KG1 (cell line): Measurements from ENCODE around the gene EIF4G3.
"Not testable (repeated sequence)": the region's sequence is repeated elsewhere in the genome, so short reads cannot be mapped to it uniquely, and the experiment has no call there.

Experiments
- DNase-seq: peaks from one replicate; lab custom pipeline; 2025; lab: John Stamatoyannopoulos, UW

Gene EIF4G3

DNA sequence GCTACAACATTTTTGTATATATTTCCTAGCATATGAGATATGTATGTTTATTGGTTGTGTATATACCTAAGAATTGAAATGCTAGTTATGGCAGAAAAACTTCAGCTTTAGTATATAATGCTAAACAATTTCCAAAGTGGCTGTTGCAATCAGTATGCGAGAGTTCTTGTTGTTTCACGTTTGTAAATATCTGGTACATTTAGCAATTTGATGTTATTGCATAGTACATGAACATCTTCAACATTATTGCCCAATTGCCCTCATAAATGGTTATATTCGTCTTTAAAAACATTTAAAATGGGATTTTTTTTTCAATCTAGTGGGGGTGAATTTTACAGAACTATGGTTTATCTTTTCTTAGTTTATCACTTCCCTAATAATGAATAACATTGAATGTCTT is 303.4 kb downstream of the EIF4G3 start:
- DNase-seq = no peak

- no peak for DNase-seq
These were observed 305.3 kb downstream of the EIF4G3 start for GRCh38 chr1:20871419-20871818.

DNA sequence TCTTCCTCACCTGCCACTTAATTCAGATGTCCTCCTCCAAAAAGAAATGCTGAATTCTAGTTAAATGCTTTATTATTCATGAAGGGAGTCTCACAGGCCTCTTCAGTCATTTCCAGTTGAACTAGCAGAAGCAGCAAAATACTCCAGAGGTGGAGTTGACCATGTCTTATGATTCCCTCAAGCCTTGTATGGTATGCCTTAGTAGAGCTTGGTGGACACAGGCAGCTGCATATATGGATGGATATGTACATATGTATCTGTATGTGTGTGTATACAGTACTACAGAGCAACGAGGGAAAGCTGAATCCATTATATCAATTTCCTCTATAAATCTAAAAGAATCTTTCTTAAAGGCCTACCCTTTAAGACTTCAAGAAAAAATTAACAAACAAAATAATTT is 306.0 kb downstream of the EIF4G3 start:
- no peak for DNase-seq

DNA sequence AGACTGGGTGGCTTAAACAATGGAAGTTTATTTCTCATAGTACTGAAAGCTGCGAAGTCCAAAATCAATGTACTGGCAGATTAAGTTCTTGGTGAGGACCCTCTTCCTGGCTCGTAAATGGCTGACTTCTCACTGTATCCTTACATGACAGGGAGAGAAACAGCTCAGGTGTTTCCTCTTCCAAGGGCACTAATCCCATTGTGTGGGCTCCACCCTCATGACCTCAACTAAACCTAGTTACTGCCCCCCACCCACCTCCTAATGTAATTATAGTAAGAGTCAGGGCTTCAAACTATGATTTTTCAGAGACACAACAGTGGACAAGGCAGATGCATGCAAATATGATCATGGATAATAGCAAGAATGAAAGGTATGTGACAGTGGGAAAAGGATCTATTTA is 308.4 kb downstream of the EIF4G3 start:
- no peak for DNase-seq

DNA sequence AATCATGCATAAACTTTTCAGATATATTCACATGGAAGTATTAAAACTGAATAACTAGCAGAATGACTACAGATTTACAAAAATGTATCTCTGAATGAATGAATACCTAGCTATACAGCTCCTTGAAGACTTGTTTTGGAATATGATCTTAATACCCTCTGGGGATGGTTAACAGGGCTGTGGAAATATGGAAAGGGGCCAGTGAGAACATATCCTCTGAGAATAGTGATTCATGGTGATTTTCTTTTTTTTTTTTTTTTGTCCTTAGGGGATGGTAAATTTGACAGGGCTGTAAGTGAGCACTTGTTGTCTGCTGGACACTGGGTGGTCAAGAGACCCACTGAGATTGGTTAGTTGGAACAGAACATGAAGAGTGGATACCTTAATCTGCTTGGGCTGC is 308.9 kb downstream of the EIF4G3 start:
- DNase-seq = no peak

DNA sequence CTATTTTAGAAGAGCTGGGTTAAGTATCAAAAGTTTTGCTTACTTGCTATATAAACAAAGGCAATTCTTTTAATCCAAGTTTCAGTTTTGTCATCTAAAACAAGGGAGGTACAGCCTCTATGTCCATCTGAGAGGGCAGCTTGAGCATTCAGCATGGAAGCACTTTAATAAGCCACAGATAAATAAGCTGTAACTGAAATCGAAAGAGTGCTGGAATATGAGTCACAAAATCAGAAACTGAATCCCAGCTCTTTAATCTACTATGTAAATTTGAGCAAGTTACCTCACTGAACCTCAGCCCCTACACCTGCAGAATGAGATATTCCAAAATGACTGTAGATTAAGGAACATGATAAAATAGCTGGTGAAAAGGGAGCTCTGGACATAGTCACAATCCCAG is 309.6 kb downstream of the EIF4G3 start:
- no peak for DNase-seq

DNA sequence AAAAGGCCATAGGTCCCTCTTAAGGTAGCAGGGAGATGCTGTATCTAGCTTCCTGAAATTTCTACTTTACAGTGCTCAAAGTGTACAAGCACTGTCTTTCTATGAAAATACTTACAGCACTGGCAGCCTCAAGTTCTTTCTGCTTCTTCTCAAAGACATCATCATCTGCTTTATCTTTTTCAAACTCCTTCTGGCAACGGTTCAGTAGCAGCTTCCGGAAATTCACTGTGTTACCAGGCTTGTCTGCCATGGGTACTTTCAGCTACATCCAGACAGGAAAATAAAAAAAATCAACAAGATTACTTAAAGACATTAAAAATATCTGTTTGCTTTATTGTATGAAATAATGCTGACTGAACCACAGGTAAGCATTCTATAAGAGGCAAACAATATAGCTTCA is 311.7 kb downstream of the EIF4G3 start:
- no peak for DNase-seq

DNA sequence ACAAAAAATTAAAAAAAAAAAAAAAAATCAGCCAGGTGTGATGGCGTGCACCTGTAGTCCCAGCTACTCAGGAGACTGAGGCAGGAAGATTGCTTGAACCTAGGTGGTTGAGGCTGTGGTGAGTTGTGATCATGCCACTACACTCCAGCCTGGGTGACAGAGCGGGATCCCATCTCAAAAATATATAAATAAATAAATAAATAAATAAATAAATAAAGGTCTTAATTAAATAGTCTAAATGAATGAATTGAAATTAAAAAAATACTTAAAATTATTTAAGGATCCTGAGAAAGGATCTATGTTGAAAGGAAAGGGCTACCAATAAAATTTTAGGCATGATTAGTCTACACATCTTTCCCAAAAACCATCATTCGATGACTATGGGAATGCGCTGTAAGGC is 322.2 kb downstream of the EIF4G3 start:
- DNase-seq = no peak

GRCh38 chr1:20851791-20852190 is 324.9 kb downstream of the EIF4G3 start:
- not testable (repeated sequence) for DNase-seq

DNA sequence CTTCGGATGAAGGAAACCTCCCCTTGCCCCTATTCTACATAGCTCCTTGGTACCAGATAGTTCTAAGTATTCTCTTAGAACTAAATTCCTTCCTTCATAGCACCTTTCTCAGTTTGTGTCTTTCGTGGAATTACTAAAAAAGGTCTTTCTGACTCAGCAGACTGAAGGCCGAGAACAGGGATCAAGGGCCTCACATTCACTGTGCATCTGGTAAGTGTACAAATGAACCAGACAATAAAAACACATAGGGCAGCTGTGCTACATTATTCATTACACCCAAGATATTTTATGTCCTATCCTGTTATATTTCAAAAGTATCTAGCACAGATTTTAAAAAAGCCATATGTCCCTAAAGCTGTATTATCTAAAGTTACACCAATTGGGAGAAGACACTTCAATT is 326.7 kb downstream of the EIF4G3 start:
- DNase-seq = no peak

GRCh38 chr1:20849100-20849499 is 327.6 kb downstream of the EIF4G3 start:
- DNase-seq = no peak

DNA sequence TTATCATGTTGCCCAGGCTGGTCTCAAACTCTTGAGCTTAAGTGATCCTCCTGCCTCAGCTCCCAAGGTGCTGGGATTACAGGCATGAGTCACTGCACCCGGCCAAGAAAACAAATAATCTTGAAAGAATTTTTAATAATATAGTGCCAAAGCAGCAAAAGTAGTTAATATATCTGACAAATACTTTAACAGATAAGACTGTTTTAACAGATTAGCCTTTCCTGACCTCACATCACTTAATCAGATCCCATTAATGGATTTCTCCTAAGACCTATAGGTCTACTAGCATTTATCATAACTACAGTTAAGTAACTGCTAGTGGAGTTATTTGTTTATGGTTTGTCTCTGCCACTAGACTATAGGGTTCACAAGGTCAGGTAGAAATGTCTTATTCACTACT is 328.5 kb downstream of the EIF4G3 start:
- DNase-seq = no peak

- no peak for DNase-seq
These were observed 329.1 kb downstream of the EIF4G3 start for GRCh38 chr1:20847611-20848080.

DNA sequence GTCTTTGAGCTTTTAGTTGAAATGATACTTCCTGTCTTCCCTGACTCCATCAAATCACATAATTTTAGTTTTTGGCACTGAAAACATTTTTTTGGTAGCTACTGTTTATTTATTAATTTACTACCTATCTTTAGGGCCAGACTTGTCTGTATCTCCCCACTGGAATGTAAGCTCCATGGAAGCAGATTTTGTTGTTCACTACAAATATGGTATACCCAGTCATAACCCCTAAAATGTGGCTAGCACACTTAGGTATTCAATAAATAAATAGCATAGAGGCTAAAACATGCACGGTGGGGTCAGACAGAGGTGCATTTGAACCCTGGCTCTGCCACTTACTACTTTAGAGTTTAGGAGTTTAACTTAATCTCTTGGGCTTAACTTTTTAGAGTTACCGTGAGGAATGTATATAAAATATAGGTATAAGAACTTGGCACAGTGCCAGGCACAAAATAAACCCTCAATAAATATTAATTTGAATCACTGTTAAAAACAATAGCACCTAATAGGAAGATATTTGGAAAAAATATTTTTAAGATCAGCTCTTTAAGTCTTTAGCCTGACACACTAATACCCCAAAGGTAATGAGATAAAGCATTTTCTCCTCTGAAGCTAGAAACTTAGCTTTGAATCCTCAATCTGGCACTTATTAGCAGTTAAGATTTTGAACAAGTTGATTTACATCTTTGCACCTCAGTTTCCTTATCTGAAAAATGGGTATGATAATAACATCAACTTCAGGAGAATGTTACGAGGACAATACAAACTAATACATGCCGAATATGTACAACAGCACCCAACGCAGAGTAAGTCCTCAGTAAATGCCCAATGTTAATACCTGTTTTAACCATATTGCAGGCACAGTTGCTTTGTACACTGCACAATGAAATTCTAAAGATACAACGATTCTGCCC is 330.0 kb downstream of the EIF4G3 start:
- no peak for DNase-seq

- DNase-seq = no peak
These were observed 336.0 kb downstream of the EIF4G3 start for GRCh38 chr1:20840731-20841130.

DNA sequence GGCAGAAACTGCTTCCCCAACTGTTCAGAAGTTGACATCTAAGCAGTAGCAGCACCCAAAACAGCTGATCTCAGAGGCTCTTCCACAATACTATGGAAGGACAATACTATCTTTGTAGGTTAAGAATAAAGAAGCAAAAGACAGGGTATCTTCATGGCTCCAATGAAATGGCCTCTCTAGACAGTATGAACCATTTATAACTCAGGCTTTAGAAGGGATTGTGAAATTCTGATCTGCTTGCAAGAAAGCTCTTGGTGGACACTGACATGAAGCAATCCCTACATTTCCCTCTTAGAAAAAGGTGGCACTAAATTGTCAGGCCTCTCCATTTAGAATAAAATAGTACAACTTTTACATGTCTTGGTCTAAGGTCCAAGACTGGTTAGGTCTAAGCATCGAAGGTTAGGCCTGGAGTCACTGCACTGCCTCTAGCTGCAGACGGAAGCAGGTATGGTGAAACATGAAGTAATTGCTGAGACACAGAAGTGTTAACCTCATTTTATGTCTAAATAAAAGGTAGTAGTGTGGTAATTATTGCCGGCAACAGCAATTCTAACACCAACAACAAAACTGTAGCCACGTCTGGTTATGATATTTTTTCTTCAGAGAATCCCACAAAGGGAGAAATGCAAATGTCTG is 339.0 kb downstream of the EIF4G3 start:
- no peak for DNase-seq

- DNase-seq = no peak
These were observed 340.5 kb downstream of the EIF4G3 start for GRCh38 chr1:20836230-20836629.

GRCh38 chr1:20834780-20835179 is 341.9 kb downstream of the EIF4G3 start:
- DNase-seq = no peak

DNA sequence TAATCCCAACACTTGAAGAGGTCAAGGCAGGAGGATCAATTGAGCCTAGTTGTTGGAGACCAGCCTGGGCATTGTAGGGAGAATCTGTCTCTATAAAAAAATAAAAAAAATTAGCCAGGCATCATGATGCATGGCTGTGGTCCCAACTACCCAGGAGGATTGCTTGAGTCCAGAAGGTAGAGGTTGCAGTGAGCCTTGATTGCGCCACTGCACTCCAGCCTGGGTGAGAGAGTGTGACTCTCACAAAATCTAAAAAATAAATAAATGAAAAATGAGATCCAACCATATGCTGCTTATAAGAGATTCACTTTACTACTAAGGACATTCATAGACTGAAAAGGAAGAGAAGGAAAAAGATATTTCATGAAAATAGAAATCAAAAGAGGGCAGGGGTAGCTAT is 342.5 kb downstream of the EIF4G3 start:
- no peak for DNase-seq

GRCh38 chr1:20830378-20830777 is 346.3 kb downstream of the EIF4G3 start:
- DNase-seq = no peak

GRCh38 chr1:20829946-20830345 is 346.8 kb downstream of the EIF4G3 start:
- DNase-seq = no peak

- DNase-seq = no peak
These were observed 347.2 kb downstream of the EIF4G3 start for GRCh38 chr1:20829531-20829930.

DNA sequence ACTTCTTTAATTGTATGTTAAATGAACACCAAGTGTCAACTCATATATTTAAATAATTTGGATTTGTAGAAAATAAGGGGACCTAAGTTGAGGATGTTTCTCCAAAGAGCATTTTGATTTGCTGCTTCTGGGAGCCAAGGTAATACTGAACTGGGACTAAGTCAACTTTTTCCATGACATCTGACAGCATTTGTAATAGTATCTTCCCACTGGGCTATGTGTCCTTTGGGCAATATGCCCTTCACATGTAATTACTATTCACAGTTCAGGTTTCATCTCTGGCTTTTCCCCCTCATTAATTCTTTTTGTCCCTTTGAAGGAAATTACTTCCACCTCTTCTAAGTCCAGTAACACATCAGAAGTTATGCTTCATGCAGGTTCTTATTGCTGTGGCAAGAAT is 352.9 kb downstream of the EIF4G3 start:
- DNase-seq = no peak
